Measurements from ENCODE around the gene LSM2.

The LSM2 gene

GRCh38 chr6:31768363-31769257, 38.2 kb downstream of the LSM2 start:
- Histone ChIP-seq H3K36me3 (ENCODE audit: insufficient read depth, low read length) (peaks cover 7% of the 10 kb centered on the region), H3K4me3 (ENCODE audit: low read depth in 1 of 2, low read length in 2 of 2) (no peak overlapping the region), H3K4me1 (ENCODE audit: insufficient read depth, low read length) (peaks cover 16% of the 10 kb centered on the region), H3K27ac (ENCODE audit: low read length) (no peak overlapping the region), H3K79me2 (ENCODE audit: insufficient read depth, low read length) (no peaks in the 10 kb centered on the region), H2AFZ (ENCODE audit: low read depth, low read length) (no peak overlapping the region), H3K27me3 (ENCODE audit: insufficient read depth, low read length, poor library complexity) (no peaks in the 10 kb centered on the region), H3K9ac (ENCODE audit: low read depth, low read length) (no peak overlapping the region), H3K4me2 (ENCODE audit: insufficient read depth, low read length) (no peak overlapping the region), H4K20me1 (ENCODE audit: insufficient read depth, low read length) (0 out of 2 replicates have a peak, but pooled peaks cover under 1% of the 10 kb centered on the region), H3K9me3 (ENCODE audit: insufficient read depth, low read length, severe bottlenecking) (no peaks in the 10 kb centered on the region)
- DNase-seq (no peak), ATAC-seq (ENCODE audit: insufficient read depth, low read depth) (no peak)
- TF ChIP-seq EZH2 (IDR thresholded peaks at IDR 0.05; ENCODE audit: borderline replicate concordance, low read depth, low read length, severe bottlenecking), result no peak
- TF ChIP-seq CTCF (IDR thresholded peaks at IDR 0.05; ENCODE audit: borderline replicate concordance, extremely low read depth, low read length, poor library complexity, severe bottlenecking), result no peak

- H2AFZ ChIP-seq (ENCODE audit: low read depth, low read length), result no peak overlapping the region
- ATAC-seq (ENCODE audit: insufficient read depth, low read depth), result no peak
- H3K79me2 ChIP-seq (ENCODE audit: insufficient read depth, low read length), result no peaks in the 10 kb centered on the region
- no peak for DNase-seq
- H3K36me3 ChIP-seq (ENCODE audit: insufficient read depth, low read length), result peaks cover 22% of the 10 kb centered on the region
- H3K4me1 ChIP-seq (ENCODE audit: insufficient read depth, low read length), result peaks cover 4% of the 10 kb centered on the region; the same call in 1 of the 2 replicates
- H3K27me3 ChIP-seq (ENCODE audit: insufficient read depth, low read length, poor library complexity), result no peaks in the 10 kb centered on the region
- H3K4me2 ChIP-seq (ENCODE audit: insufficient read depth, low read length), result no peak overlapping the region
- no peaks in the 10 kb centered on the region for H3K9me3 ChIP-seq (ENCODE audit: insufficient read depth, low read length, severe bottlenecking)
- H3K4me3 ChIP-seq (ENCODE audit: low read depth in 1 of 2, low read length in 2 of 2), result no peak overlapping the region
- peaks cover 4% of the 10 kb centered on the region; the same call in 1 of the 2 replicates for H4K20me1 ChIP-seq (ENCODE audit: insufficient read depth, low read length)
- H3K9ac ChIP-seq (ENCODE audit: low read depth, low read length), result no peak overlapping the region
- no peak for TF ChIP-seq CTCF (IDR thresholded peaks at IDR 0.05; ENCODE audit: borderline replicate concordance, extremely low read depth, low read length, poor library complexity, severe bottlenecking)
- TF ChIP-seq EZH2 (IDR thresholded peaks at IDR 0.05; ENCODE audit: borderline replicate concordance, low read depth, low read length, severe bottlenecking), result no peak
- no peak overlapping the region for H3K27ac ChIP-seq (ENCODE audit: low read length)
These were observed 39.6 kb downstream of the LSM2 start for GRCh38 chr6:31767096-31767645.

- H3K27ac ChIP-seq (ENCODE audit: low read length), result no peak overlapping the region
- H4K20me1 ChIP-seq (ENCODE audit: insufficient read depth, low read length), result peaks cover 4% of the 10 kb centered on the region; the same call in 1 of the 2 replicates
- no peaks in the 10 kb centered on the region for H3K27me3 ChIP-seq (ENCODE audit: insufficient read depth, low read length, poor library complexity)
- no peak for TF ChIP-seq EZH2 (IDR thresholded peaks at IDR 0.05; ENCODE audit: borderline replicate concordance, low read depth, low read length, severe bottlenecking)
- TF ChIP-seq CTCF (IDR thresholded peaks at IDR 0.05; ENCODE audit: borderline replicate concordance, extremely low read depth, low read length, poor library complexity, severe bottlenecking), result no peak
- H2AFZ ChIP-seq (ENCODE audit: low read depth, low read length), result no peak overlapping the region
- no peaks in the 10 kb centered on the region for H3K9me3 ChIP-seq (ENCODE audit: insufficient read depth, low read length, severe bottlenecking)
- no peak overlapping the region for H3K4me2 ChIP-seq (ENCODE audit: insufficient read depth, low read length)
- H3K79me2 ChIP-seq (ENCODE audit: insufficient read depth, low read length), result no peaks in the 10 kb centered on the region
- no peak for DNase-seq
- H3K4me1 ChIP-seq (ENCODE audit: insufficient read depth, low read length), result no peaks in the 10 kb centered on the region
- ATAC-seq (ENCODE audit: insufficient read depth, low read depth), result no peak
- H3K9ac ChIP-seq (ENCODE audit: low read depth, low read length), result no peak overlapping the region
- no peak overlapping the region for H3K4me3 ChIP-seq (ENCODE audit: low read depth in 1 of 2, low read length in 2 of 2)
- H3K36me3 ChIP-seq (ENCODE audit: insufficient read depth, low read length), result peaks cover 32% of the 10 kb centered on the region
These were observed 40.6 kb downstream of the LSM2 start for GRCh38 chr6:31765910-31766794.

All from DND-41 (cell line).